Activated CD4-positive, alpha-beta T cell treated with anti-CD3 and anti-CD28 coated beads for 24 hours (primary cell): Measurements from ENCODE around the gene ASTL.

Experiments
- DNase-seq, 2 donors: peaks; one replicate each; pipeline ENCODE4 v3.0.0-alpha.2; 2020; ENCODE audit warnings: low read depth in 2 of 2

Gene ASTL

GRCh38 chr2:96112501-96113366, 25.6 kb downstream of the ASTL start:
- no peak for DNase-seq

DNA sequence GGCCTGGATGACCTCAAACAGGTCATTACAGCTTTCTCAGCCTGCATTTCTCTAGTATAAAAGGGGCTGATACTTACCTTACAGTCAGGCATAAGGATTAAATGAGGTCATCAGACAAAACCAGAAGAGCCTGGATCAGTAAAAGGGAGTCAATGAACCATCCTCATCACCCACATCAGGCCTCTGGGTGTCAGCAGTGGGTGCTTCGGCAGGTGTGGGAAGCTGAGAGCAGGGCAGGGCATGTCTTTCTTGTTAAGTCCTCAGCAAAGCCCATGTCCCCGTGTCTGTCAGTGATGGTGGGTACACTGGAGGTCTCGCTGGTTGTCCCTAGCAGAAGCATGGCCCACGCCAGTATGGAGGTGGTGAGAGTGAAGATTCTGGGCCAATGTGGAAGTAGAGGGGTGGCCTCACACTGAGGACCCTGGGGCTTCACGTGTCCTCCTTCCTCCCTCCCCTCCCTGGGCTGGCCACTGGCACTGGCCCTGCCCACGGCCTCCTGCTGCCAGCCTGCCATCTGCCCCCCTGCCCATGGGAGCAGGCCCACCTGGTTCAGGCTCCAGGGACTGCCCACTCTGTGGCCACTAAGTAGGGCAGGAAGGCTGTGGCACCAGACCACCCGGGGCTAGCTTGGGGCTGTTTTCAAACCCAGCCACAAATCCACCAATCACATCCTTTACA, 26.3 kb downstream of the ASTL start:
- no peak for DNase-seq

- no peak for DNase-seq
These were observed 27.1 kb downstream of the ASTL start for GRCh38 chr2:96111257-96111640.

DNA sequence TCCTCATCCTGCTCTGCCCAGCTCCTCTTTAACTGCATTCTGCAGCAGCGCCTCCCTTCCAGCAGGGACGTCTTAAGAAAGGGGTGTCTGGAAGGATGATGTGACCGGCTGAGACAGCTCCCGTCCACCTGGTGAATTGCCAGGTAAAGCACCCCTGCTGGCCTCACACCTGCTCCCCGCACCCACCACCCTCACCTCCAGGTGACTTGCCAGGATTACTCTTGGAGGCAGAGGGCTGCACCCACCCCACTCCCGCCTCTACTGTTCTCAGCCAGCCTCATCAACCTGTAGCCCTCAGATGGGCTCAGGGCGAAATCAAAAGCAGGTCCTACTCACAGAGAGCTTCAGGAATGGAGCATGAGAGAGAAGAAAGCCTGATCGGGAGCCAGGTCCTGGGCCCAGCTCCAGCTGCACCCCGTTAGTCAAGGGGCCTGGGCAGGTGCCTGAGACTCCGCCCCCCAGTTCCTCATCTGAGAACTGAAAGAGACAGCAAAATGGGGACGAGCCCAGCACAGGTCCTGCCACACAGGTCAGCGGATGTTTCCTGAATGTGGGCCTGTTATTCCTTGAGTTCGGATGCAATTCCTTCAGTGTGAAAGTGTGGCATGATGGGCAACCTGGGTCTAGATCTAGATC, 27.6 kb downstream of the ASTL start:
- no peak for DNase-seq

- no peak for DNase-seq
These were observed 28.3 kb downstream of the ASTL start for GRCh38 chr2:96109931-96110511.

DNA sequence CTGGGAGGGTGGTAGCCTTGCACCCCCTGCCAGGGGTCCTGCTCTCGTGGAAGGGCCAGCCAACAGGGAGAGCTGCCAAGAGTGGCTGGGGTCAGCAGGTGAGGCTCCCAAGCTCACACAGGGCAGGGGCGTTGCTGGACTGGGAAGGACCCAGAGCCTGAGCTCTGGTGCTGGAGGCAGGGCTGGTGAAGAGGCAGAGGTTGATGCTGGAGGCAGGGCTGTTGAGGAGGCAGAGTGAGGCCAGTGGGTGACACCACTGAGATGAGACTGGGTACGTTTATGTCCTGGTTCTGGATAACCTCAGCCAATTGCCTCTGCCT, 29.0 kb downstream of the ASTL start:
- no peak for DNase-seq

GRCh38 chr2:96108541-96109360, 29.6 kb downstream of the ASTL start:
- DNase-seq: no peak

- DNase-seq: no peak
These were observed 30.2 kb downstream of the ASTL start for GRCh38 chr2:96108151-96108540.

- DNase-seq: no peak
These were observed 30.6 kb downstream of the ASTL start for GRCh38 chr2:96107708-96108065.

DNA sequence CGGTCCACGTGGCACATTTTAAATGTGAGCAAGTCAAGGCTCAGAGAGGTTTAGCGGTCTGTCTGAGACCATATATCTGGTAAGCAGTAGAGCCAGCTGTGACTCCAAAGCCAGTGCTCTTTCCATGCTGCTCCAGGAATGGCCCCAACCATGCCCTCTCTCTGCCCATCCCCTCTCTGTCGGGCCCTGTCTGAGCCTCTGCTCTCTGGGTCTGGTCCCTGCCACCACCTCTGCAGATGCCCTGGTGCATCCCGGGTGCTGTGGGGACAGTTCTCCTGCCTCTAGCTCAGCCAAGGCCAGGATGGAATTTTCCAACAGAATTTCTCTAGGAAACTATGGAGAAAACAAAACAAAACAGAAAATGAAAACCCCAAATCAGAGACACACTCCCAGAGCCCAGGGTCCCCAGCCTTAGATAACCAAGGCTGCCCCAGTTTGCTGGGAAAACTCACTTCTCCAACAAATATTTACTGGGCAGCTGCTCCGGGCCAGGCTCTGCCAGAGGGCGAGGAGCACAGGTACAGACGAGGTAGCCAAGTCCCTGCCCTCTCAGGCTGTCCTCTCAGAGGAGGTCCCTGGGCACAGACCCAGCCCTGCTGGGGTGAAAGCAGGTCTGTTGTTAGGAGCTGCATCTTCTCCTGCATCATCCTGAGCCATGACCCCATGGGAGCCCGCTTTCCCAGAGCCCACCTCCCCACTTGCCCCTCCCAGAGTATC, 31.2 kb downstream of the ASTL start:
- DNase-seq: no peak

DNA sequence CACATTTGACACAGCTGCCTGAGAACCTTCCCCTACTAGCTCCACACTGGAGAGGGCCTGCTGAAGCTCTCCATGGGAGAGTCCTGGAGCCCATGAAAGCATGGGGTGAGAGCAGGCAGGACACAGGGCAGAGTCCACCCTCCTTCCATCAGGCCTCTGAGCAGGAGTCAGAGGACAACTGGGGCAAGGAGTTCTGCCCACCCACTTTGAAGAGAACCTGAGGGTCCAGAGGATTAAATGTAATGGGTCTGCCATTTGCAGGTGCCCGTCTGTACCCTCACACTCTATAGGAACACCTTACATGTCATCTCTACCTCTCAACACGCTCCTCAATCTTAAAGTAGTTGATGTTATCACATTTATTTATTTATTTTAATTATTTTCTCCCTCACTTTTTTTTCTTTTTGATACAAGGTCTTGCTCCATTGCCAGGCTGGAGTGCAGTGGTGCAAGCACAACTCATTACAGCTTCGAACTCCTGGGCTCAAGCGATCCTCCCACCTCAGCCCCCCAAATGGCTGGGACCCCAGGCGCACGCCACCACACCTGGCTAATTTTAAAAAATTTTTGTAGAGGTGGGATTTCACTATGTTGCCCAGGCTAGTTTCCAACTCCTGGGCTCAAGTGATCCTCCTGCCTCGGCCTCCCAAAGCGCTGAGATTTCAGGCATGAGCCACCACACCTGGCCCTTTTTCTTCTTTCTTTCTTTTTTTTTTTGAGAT, 32.1 kb downstream of the ASTL start:
- DNase-seq: no peak

- no peak for DNase-seq
These were observed 33.0 kb downstream of the ASTL start for GRCh38 chr2:96105152-96105915.

GRCh38 chr2:96104487-96104861, 33.8 kb downstream of the ASTL start:
- DNase-seq: no peak

- no peak for DNase-seq
These were observed 34.4 kb downstream of the ASTL start for GRCh38 chr2:96103761-96104486.

- no peak for DNase-seq
These were observed 35.1 kb downstream of the ASTL start for GRCh38 chr2:96103187-96103601.

DNA sequence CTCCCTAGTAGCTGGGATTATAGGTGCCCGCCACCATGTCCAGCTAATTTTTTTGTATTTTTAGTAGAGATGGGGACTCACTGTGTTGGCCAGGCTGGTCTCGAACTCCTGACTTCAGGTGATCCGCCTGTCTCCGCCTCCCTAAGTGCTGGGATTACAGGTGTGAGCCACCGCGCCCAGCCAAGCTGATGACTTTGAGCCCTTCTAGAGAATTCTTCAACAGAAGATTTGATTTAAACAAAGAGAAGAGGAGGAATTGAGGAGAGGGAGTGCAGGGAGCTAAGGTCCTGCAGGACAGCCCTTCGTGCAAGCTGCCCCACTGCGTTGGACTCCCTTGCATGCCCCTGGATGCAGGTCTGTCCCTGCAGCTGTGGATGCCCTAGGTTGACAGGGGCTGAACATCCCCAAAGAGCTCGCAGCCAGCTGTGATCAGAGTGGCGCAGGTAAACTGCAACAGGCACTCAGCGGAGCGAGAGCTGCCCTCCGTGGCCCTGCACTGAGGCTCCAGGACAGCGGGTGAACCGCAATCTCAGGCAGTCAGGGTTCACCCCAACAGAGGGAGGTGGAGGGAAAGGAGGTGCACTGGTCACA, 35.6 kb downstream of the ASTL start:
- no peak for DNase-seq

DNA sequence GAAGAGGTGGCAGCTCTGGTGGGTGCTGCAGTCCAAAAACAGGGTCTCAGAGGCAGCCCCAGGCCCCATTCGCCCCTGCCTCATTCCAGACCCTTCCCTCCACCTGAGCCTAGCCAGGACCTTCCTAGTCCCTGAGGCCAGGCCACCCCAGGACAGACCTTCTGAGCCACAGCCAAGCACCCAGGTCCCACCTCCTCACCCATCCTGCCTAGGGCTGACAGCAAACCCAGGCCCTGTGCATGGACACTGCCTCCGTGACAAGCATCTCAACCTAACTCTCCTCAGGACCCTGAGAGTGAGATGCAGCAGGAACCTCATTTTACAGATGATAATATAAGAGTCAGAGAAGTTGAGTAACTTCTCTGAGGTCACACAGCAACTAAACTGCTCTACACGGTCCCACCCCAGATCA, 37.4 kb downstream of the ASTL start:
- DNase-seq: no peak
